Esophagus squamous epithelium (tissue), 4 donors: ENCODE data around the gene GIMAP5.

Source experiments
- CTCF ChIP-seq, 6 experiments: fragments of 450-650 bp in 4 of 6; fragments of 200-600 bp in 2 of 6; sonication (generic) in 2 of 6; IDR thresholded peaks; one replicate each; pipeline ENCODE4 v1.5.1; 2016 to 2019; ENCODE audit warnings: antibody characterized with exemption in 6 of 6, mild to moderate bottlenecking in 4 of 6, moderate library complexity in 4 of 6
- POLR2A ChIP-seq, 4 donors: fragments of 450-650 bp; IDR thresholded peaks; one replicate each; pipeline ENCODE4 v1.6.1; 2017; ENCODE audit warnings: antibody characterized with exemption in 4 of 4, mild to moderate bottlenecking in 4 of 4, moderate library complexity in 3 of 4

- no peak for TF ChIP-seq POLR2A (IDR thresholded peaks at IDR 0.05)
- no peak for TF ChIP-seq CTCF (IDR thresholded peaks at IDR 0.05)
Measured at GRCh38 chr7:150766334-150766709, 29.1 kb downstream of the GIMAP5 start.
